ENCODE measurements around the gene OR5I1.

- TF ChIP-seq CTCF (IDR thresholded peaks at IDR 0.05) (no peak), POLR2A (IDR thresholded peaks at IDR 0.05) (no peak), POLR2AphosphoS5 (IDR thresholded peaks at IDR 0.05) (no peak), EP300 (IDR thresholded peaks at IDR 0.05) (no peak)
Observed at GRCh38 chr11:55902308-55902707, 33.9 kb downstream of the OR5I1 start.

All from upper lobe of left lung (tissue), 4 donors.